ENCODE data around the gene MCF2L. TPM values are rescaled to one million over a fixed set of nuclear protein-coding genes. Genes with fewer than 3 reads are reported as not detected.

MCF2L gene
- total RNA-seq, 1 donor from 2014 or later, result 5.6 TPM

GRCh38 chr13:113095146-113096051 is 126.4 kb downstream of the MCF2L start:
- peaks cover 11% of the 10 kb centered on the region for H3K4me1 Mint-ChIP-seq (ENCODE audit: unreplicated experiment)
- H3K9me3 Mint-ChIP-seq (ENCODE audit: unreplicated experiment), result no peaks in the 10 kb centered on the region
- DNase-seq (ENCODE audit: extremely low spot score, unreplicated experiment), result no peak
- no peak overlapping the region for H3K4me3 Mint-ChIP-seq (ENCODE audit: unreplicated experiment)
- H3K27ac Mint-ChIP-seq (ENCODE audit: unreplicated experiment), result no peak overlapping the region
- no peaks in the 10 kb centered on the region for H3K36me3 Mint-ChIP-seq (ENCODE audit: unreplicated experiment)
- peaks cover 7% of the 10 kb centered on the region for H3K27me3 Mint-ChIP-seq (ENCODE audit: unreplicated experiment)
- no peak for TF ChIP-seq CTCF (IDR thresholded peaks at IDR 0.05)

DNA sequence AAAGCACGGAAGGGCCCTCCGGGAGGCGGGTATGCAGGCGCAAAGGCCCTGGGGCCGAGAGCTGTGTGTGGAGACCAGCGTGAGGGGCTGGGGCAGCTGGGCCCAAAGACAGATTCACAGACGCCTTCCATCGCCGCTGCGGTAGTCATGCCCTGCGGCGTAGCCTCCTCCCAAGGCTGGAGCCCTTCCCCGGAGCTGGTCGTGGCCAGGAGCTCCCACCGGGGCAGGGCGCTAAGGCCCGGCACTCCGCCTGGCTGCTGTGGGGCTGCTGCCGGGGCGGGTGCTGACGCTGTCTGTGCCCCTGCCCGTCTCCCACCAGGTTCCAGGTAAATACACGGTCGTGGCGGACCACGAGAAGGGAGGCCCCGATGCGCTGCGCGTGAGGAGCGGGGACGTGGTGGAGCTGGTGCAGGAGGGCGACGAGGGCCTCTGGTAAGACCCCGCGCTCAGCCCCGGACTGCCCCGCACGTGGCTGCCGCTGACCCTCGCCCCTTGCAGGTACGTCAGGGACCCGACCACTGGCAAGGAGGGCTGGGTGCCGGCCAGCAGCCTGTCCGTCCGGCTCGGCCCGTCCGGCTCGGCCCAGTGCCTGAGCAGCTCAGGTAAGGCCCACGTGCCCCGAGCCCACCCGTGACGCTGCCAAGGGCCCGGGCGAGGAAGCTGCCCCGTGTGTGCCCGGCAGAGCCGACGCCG is 127.2 kb downstream of the MCF2L start:
- H3K4me3 Mint-ChIP-seq (ENCODE audit: unreplicated experiment), result no peak overlapping the region
- no peak overlapping the region for H3K27ac Mint-ChIP-seq (ENCODE audit: unreplicated experiment)
- H3K27me3 Mint-ChIP-seq (ENCODE audit: unreplicated experiment), result peaks cover 3% of the 10 kb centered on the region
- TF ChIP-seq CTCF (IDR thresholded peaks at IDR 0.05), result no peak
- DNase-seq (ENCODE audit: extremely low spot score, unreplicated experiment), result no peak
- no peaks in the 10 kb centered on the region for H3K36me3 Mint-ChIP-seq (ENCODE audit: unreplicated experiment)
- no peaks in the 10 kb centered on the region for H3K9me3 Mint-ChIP-seq (ENCODE audit: unreplicated experiment)
- peaks cover 11% of the 10 kb centered on the region for H3K4me1 Mint-ChIP-seq (ENCODE audit: unreplicated experiment)

GRCh38 chr13:113096745-113097305 is 127.8 kb downstream of the MCF2L start:
- H3K4me1 Mint-ChIP-seq (ENCODE audit: unreplicated experiment), result peaks cover 11% of the 10 kb centered on the region
- no peaks in the 10 kb centered on the region for H3K9me3 Mint-ChIP-seq (ENCODE audit: unreplicated experiment)
- H3K36me3 Mint-ChIP-seq (ENCODE audit: unreplicated experiment), result no peaks in the 10 kb centered on the region
- no peak for TF ChIP-seq CTCF (IDR thresholded peaks at IDR 0.05)
- H3K27me3 Mint-ChIP-seq (ENCODE audit: unreplicated experiment), result peaks cover 3% of the 10 kb centered on the region
- H3K4me3 Mint-ChIP-seq (ENCODE audit: unreplicated experiment), result no peak overlapping the region
- no peak for DNase-seq (ENCODE audit: extremely low spot score, unreplicated experiment)
- no peak overlapping the region for H3K27ac Mint-ChIP-seq (ENCODE audit: unreplicated experiment)

DNA sequence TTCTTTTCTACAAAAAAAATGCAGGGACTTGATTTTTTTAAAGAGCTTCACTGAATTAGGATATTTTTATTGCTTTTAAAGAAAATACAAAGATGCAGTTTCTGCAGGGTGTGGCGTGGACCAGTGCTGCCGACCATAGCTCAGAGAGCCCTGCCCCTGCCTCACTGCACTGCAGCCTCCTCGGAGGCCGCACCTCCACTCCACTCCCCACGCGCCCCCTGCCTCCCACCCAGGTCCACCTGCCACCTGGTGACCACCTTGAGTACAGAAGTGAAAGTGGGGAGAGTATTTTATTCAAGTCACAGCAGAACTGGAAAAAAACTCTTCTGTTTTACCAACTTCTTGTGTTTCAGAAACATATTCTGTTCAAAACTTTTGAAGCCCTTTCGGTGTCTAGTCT is 128.6 kb downstream of the MCF2L start:
- Mint-ChIP-seq H3K4me1 (ENCODE audit: unreplicated experiment) (peaks cover 11% of the 10 kb centered on the region), H3K9me3 (ENCODE audit: unreplicated experiment) (no peaks in the 10 kb centered on the region), H3K36me3 (ENCODE audit: unreplicated experiment) (no peaks in the 10 kb centered on the region), H3K27me3 (ENCODE audit: unreplicated experiment) (peaks cover 3% of the 10 kb centered on the region), H3K4me3 (ENCODE audit: unreplicated experiment) (no peak overlapping the region), H3K27ac (ENCODE audit: unreplicated experiment) (no peak overlapping the region)
- TF ChIP-seq CTCF (IDR thresholded peaks at IDR 0.05), result no peak
- DNase-seq (ENCODE audit: extremely low spot score, unreplicated experiment), result no peak

Measured in osteocyte (in vitro differentiated cells).